Activated CD4-positive, CD25-positive, alpha-beta regulatory T cell treated with anti-CD3 and anti-CD28 coated beads, Interleukin-2, amount 50 U/mL, for 16 hours (primary cell): ENCODE data around the gene NACC2.
"Not testable (repeated sequence)": the region's sequence is repeated elsewhere in the genome, so short reads cannot be mapped to it uniquely, and the experiment has no call there.

Source experiments
- DNase-seq: peaks from one replicate; pipeline ENCODE4 v3.0.0-alpha.2; 2020; ENCODE audit warnings: low read depth, low spot score

NACC2 gene

DNA sequence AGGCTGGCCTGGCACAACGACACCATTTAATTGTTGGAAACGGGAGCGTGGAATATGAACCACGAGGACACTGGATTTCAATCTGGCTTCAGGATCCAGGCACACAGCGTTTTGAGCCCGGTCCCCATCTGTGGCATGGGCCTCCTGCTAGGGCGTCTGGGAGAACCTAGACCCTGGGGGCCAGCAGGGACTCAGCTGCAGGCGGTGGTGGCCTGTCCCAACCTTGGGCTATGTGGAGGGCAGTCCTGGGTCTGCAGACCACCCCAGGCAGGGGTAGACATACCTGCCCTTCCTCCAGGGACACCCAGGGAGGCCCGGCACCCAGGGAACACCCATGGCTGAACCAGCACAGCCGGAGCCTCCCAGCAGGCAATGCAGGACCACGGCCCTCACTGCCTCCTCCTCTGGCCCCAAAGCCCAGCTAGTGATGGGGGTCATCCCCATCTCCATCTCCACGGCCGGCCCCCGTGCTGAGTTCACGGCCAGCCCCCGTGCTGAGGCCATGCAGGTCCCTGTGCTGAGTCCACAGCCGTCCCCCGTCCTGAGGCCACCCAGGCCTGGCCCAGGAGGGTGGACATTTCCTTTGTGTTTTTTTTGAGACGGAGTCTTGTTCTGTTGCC, 115.4 kb downstream of the NACC2 start:
- DNase-seq, result no peak

DNA sequence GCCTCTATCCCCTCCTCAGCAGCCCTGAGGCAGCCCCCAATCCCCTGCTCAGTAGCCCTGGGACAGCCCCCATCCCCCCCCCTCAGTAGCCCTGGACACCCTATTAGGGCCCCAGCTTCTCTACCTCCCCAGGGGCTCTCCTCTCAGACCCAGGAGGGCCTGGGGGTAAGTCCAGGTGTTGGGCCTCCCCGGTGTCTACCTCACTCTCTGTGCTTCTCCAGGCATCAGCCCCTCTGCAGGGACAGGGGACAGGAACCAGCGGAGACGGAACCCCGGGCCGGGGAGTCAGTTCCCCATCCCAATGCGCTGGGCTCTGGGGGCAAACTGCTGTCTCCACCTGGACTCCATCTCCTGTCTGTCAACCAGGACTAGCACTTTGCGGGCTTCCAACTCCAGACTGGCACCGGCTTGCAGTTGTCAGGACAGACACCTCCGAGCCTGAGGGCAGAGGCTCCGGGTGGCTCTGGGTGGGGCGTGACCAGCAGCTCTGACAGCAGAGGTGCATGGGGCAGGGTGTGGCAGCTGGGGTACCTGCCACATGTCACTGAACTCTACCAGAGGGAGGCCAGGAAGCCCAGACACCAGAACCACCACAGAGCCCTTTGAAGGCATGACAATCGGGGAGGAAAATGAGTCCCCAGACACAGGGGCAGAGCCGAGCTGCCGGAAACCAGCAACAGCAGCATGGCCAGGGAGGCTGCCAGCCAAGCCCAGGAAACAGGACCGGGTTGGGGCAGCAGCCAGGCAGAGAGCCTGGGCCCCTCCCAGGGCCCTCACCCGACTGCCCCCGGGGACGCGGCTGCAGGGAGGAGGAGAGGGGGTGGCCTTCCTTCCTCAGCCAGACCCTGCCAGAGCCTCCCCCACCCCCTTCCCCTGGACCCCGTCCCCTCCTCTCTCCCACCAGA, 116.2 kb downstream of the NACC2 start:
- DNase-seq, result no peak

DNA sequence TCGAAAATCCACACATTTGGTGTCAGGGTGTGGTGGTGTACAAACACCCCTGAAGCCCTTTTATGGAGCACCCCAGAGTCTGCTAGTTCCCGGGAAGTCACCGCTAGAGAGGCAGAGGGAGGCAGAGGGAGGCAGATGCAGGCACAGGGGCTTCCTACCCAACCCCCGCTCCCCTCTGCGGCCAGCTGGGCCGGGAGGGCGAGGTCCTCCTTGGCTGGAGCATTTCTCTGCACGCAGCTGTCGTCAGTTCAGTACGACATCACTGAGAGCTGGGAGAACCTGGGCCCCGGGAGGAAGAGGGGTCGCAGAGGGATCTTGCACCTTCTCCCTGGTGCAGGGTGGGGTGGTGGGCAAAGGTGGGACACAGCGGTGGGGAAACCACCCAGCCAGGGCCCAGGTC, 118.1 kb downstream of the NACC2 start:
- no peak for DNase-seq

DNA sequence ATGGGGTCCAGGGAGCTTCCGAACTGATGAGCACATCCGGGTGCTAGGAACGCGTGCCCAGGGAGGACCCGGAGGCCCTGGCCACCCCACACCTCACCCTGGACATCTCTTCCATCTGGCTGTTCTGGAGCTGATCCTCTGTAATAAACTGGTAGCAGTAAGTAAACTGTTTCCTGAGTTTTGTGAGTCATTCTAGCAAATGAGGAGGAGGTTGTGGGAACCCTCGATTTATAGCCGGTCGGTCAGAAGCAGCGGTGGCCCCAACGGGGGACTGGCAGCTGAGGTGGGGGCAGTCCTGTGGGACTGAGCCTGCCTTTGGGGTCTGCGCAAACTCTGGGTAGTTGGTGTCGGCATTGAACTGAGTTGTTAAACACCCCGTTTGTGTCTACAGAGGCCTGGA, 118.6 kb downstream of the NACC2 start:
- no peak for DNase-seq

DNA sequence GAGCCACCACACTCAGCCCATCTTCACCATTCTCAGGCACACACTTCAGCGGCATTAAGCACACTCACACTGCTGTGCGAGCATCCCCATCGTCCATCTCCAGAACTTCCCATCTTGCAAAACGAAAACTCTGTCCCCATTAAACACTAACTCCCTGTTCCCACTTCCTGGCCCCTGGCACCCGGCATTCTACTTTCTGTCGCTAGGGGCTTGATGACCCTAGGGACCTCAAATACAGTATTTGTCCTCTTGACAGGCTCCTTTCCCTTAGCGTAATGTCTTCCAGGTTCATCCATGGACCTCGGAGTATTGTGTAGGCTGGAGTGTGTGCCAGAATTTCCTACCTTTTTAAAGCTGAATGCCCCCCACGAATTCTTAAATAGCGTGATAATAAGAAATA, 119.3 kb downstream of the NACC2 start:
- no peak for DNase-seq

DNA sequence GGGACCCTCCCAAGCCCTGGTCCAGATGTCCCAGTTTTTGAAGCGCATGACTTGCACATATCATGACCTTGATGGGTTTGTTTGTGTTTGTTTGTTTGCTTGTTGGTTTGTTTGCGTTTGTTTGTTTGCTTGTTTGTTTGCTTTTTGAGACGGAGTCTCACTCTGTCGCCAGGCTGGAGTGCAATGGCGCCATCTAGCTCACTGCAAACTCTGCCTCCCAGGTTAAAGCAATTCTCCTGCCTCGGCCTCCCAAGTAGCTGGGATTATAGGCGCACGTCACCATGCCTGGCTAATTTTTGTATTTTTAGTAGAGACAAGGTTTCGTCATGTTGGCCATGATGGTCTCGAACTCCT, 120.9 kb downstream of the NACC2 start:
- no peak for DNase-seq

DNA sequence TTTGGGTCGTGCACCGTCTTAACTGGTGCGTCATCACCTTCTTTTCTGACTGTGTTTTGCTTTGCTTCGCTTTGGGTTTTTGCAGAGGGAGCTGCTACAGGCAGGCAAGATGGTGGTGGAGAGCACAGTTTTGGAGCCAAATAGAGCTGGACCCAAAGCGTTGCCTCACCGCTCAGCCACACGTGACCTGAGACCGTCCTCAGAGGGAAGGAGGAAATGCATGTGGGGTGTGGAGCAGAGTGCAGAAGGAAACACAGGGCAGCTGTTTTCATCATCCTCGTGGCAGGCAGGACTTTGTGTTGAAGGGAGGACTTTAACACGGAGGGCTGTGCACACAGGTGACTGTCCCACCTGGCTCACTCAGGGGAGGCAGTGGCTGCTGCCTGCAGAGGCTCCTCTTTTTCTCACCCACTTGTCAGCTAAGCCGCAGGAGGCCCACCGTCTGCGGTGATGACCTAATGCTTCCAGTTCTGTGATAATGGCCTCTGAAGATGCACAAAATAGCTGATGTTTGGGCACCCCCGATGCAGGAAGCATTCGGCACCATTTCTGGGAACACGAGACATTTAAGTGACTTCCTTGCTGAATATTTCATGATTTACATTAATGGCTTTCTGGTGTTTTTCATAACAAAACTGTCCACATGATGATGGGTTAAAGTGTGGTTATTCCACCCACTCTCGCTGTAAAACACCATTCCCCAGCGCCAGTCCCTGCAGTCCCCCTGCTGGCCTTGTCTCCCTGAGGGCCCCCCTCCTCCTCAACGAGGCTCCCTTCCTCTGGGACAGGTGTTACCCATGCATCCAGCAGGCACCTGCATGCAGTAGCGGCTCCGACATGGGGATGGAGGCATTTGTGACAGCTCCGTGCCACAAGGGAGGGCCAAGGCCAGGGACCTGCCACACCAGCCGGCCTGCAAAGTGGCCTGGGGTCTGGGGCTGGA, 121.5 kb downstream of the NACC2 start:
- DNase-seq, result no peak

DNA sequence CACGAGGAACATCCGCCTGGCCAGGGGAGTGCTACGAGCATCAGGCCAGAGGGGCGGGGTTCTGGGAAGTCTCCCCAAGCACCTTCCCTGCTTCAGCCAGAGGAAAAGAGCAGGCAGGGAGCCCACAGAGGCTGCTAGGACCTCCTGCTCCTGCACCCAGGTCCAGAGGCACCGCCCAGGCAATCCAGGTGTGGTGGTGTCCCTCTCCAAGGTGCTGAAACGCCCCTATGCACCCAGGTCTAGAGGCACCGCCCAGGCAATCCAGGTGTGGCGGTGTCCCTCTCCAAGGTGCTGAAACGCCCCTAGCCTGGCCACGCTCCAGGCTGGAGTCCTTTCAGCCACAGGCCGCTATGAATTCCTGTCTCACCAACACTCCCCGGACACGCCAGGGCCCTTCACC, 123.2 kb downstream of the NACC2 start:
- no peak for DNase-seq

DNA sequence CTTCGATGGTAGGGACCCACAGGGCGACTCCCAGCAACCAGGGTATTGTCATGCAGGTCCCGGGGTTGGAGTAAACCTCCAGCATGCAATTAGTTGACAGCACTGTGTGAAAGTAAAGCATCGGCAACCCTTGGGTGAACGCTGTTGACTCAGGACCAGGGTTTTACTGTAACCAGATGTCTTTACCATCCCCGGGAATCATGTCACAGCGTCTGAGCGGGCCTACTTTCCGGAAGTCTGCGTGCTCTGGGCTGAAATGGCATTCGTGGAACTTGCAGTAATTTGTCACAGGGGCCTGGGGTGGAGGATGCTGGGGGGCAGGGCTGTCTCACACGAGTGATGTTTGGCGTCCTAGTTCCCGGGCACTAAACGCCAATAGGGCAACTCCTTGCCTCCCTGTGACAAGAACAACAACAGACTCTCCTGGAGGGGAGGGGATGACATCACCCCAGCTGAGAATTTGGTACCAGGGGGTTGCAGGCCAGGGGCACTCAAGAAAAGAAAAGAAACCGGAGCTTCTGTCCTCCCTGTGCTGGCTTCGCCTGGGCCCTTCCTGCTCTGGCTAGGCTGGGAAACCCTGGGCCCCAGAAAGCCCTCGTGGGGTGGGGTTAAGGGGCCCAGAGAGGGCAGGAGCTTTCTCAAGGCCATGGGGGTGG, 123.8 kb downstream of the NACC2 start:
- DNase-seq, result no peak

DNA sequence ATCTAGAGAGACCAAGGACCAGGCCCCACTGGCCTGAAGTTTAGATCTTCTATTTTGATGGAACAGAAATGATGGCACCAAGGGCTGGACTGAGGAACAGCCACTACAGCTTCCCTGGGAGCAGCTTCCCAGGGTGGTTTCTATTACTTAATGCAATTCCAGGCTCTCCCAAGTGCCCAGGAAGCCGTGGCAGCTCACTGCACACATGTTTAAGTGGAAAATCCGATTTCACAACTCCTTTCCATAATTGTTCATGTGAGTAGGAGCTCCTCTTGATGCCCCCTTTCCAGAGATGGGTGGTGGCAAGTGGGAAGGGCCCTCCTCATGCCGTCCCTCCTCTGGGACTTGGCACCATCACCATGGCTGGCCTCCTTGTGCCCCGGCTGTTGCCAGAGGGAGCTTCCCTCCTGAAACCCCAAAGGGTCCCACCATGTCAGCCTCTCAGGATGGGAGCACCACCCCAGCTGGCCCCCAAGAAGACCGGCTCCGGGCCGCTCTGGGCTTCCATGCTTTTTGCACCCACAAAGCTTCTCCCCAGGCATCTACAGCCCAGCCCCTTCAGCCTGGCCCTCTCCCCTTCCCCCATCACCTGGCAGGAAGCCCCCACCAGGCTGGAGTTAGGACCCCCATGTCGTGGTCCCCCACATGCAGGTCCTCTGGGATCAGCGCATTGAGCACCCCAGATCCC, 124.8 kb downstream of the NACC2 start:
- DNase-seq, result no peak

DNA sequence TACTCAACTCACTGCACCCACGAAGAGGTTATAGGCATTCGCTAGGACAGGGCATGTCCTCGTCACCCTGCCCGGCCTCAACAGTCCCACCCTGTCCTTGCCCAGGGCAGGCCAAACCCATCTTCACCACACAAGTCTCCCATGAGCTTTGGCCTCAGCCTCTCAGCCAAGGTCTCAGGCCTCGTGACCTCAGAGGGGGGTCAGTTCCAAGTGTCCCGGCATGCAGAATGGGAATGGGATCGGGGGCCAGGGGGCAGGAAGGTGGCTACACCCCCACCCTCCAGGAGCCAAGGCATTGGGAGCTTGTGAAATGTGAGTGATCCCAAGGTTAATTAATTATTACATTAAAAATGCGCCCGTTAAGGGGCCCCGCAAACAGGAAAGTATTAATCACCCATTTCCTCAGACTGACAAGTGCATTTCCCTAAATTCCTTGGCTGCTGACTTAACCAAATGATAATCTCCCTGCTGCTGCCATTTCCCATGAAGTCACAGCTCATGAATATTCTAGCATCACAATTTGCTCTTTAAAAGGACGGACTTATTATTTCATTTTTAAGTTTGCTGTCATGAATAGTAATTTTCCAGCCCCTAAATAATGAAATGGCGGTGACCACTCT, 125.9 kb downstream of the NACC2 start:
- no peak for DNase-seq

DNA sequence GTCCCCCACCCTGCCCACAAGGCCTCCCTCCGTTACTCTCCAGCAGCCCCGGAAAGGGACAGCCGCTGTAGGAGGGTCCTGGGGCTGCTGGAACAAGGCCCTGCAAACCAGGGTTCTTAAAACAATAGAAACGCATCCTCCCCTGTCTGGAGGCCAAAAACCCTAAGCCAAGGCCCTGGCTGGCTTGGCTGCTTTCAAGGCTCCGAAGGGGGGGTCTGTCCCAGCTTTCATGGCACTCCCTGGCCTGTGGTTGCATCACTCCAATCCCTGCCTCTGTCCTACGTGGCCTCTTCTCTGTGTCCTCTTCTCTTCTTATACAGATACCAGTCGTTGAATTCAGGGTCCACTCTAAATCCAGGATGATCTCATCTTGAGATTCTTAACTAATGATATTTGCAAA, 126.5 kb downstream of the NACC2 start:
- DNase-seq, result no peak

DNA sequence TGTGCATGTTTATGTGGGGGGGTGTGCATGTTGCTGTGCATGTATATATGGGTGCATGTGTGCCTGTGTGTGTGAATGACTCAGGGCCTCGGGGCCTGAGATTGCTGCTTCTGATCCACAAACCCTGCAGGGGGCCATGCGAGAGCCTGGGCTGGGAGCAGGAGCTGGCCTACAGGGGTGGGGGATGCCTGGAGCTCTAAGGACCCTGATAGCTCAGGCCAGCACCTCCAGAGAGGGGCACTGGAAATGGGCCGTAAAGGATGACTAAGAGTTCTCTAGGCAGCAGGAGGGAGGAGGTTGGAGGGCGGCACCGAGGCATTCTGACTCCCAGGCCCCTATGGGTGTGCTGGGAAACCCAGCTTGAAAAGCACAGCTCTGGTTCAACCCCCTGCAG, 127.0 kb downstream of the NACC2 start:
- DNase-seq, result no peak

DNA sequence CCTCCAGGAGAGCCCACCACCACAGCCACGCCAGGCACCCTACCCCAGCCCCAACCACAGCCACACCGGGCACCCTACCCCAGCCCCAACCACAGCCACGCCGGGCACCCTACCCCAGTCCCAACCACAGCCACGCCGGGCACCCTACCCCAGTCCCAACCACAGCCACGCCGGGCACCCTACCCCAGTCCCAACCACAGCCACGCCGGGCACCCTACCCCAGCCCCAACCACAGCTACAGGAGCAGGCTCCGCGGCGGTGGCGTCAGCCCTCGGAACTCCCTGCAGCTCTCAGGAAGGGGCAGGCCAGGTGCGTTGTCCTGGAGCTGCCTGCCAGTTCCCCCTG, 128.2 kb downstream of the NACC2 start:
- DNase-seq, result not testable (repeated sequence)

DNA sequence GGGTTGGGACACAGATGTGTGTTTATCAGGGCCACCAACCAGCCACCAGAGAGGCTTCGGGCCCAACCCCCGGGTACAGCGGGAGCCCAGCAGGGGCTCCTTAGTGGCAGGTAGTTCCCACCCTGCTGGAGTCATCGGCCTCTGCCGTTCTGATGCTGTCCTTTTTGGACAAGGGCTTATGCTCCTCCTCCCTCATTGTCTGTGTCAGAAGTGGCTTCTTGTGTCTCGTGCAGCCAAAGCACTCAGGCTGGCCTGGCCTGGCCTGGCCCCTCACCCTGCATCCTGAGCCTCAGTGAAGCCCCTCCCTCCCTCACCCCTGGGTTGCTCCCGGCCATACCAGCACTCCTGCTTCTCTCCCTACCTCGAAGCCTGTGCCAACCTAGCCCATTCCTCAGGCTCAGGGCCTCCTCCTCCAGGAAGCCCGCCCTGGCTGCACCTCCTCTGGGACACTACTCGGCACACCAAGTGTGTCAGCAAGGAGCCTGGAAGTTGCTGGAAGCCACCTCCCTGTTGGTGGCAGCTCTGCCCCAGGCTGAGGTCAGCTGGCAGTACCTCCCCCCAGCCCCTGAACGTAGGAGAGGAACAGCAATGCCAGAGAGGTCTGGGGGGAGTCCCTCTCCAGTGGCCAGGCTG, 129.8 kb downstream of the NACC2 start:
- no peak for DNase-seq

DNA sequence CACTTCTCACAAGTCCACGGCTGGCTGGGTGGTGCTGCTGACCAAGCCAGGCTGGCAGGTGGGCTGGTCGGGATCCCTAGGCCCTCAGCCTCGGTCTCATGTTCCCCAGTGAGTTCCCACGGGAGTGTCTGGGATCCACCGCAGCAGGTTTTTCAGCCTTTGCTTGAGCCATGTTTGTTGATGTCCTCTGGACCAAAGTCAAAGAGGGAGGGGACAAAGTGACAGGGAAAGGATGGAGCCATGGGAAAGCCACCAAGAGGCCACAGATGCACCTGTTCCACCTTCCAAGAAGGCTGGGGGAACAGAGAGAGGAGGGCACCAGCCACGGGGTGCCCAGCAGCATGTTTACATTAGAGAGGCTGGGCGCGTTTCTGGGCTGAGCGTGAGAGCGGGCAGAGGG, 131.2 kb downstream of the NACC2 start:
- no peak for DNase-seq

DNA sequence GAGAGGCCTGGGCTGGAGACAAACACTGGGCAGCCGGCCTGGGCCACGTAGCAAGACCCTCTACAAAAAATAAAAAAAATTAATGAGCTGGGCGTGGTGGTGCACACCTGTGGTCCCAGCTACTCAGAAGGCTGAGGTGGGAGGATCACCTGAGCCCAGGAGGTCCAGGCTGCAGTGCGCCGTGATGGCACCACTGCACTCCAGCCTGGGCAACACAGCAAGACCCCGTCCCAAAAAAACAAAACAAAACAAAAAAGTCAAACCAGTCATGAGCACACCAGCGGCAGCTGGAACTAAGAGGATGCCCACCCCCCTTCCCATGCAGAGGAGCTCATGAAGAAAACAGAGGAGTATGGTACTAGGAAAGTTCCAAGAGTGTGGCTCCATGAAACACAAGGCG, 131.8 kb downstream of the NACC2 start:
- DNase-seq, result no peak

DNA sequence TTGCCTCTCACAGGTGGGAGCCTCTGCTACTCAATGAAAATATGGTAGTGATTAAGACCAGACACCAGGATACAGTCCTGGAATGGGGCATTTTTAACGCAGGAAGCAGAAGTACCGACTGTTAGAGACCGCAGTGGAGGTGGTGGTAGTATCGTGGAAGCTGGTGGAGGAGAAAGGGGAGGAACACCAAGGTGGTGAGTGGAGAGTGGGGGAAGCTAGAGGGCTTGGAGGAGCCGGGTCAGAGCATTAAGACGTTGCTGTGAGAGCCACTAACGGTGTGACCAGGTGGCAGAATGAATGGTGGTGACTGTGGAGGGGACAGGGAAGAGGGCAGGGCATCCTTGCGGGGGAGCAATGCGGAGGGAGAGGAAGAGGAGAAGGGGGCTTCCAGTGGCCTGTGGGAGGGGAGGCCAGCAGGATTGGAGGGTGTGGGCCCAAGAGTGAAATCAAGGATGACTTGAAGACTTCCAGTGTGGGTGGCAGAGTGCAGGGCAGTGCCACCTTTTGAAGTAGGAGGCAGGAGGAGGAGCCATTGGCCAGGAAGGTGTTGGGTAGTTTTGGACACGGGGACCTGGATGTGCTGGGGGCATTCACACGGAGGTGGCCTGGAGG, 132.3 kb downstream of the NACC2 start:
- no peak for DNase-seq

DNA sequence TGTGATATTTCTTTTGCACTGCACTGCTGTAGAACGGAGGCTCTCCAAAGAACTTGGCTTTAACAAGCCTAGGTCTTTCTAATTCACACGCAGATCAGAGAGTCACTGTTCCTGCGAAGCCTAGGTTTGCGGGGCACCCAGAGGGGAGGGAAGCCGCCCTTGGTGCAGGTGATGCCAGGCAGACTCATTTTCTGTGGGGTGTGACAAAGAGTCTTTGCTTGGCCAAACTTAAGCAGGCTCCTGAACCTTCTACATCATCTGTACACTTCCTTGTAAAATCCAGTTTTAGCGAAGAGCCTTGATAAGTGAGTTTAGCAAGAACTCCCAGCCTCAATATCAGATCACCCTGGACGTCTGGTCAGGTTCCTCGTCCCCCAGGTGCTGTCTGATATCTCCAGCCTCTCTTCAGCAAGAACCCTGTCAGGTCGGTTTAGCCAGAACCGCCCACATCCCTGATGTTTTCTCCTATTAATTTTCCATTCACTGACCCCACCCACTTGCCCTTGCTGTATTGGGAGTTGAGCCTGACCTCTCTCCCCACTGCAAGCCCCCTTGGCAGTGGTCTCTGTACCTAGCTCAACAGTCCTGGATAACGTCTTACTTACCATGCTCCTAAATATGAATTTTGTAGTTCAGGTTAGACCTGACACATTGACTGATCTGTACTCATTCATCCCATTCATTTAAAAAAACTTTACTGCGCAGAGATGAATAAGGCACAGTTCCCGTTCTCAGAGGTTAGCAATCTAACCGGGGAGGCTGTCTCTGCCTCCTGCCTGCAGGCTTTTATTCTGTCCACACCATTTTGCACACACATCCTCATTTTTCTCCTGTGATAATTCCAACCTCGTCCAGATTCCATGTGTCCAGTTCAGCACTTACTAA, 133.0 kb downstream of the NACC2 start:
- DNase-seq, result no peak
